Measurements from ENCODE around the gene HID1. TPM values are rescaled to one million over a fixed set of nuclear protein-coding genes. Genes with fewer than 3 reads are reported as not detected.
"Not testable (repeated sequence)": the region's sequence is repeated elsewhere in the genome, so short reads cannot be mapped to it uniquely, and the experiment has no call there.

HID1 gene
- total RNA-seq, 1 donor from 2014 or later = 11.2 TPM

DNA sequence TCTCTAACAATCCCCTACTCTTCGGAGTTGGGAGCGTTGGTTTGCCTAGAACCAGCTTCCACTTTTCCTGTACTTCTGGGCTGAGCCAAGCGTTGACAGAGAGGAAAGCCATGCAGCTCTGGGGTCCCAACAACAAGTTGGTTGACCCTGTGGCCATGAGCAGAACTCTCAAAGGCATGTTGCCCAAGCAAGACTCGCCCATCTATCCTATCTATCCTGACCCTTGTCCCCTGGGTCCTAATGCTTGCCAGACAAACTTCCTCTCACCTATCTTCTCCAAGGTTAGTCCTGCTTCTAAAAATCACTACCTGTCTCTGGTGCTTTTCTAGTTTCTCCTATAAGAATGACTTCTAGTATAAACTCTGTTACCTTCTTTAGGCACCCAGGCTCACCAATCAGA, 63.5 kb downstream of the HID1 start:
- ATAC-seq; intact Hi-C loops (cut with micrococcal nuclease); DNase-seq: not testable (repeated sequence)

DNA sequence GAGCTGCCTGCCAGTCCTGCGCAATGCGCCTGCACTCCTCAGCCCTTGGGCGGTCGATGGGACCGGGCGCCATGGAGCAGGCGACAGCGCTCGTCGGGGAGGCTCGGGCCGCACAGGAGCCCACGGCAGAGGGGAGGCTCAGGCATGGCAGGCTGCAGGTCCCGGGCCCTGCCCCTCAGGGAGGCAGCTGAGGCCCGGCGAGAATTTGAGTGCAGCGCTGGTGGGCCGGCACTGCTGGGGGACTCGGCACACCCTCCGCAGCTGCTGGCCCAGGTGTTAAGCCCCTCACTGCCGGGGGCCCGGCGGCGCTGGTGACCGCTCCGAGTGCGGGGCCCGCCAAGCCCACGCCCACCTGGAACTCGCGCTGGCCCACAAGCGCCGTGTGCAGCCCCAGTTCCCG, 65.5 kb downstream of the HID1 start:
- intact Hi-C loops (cut with micrococcal nuclease) = no loop called here
- no peak for DNase-seq

DNA sequence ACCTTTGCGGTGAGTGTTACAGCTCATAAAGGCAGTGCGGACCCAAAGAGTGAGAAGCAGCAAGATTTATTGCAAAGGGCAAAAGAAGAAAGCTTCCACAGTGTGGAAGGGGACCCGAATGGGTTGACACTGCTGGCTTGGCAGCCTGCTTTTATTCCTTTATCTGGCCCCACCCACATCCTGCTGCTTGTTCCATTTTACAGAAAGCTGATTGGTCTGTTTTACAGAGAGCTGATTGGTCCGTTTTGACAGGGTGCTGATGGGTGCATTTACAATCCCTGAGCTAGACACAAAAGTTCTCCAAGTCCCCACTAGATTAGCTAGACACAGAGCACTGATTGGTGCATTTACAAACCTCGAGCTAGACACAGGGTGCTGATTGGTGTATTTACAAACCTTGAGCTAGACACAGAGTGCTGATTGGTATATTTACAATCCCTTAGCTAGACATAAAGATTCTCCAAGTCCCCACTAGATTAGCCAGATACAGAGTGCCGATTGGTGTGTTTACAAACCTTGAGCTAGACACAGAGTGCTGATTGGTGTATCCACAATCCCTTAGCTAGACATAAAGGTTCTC, 66.3 kb downstream of the HID1 start:
- ATAC-seq; intact Hi-C loops (cut with micrococcal nuclease); DNase-seq: not testable (repeated sequence)

More for the DNA sequence above, 65.5 kb downstream of the HID1 start:
- no peak for ATAC-seq

DNA sequence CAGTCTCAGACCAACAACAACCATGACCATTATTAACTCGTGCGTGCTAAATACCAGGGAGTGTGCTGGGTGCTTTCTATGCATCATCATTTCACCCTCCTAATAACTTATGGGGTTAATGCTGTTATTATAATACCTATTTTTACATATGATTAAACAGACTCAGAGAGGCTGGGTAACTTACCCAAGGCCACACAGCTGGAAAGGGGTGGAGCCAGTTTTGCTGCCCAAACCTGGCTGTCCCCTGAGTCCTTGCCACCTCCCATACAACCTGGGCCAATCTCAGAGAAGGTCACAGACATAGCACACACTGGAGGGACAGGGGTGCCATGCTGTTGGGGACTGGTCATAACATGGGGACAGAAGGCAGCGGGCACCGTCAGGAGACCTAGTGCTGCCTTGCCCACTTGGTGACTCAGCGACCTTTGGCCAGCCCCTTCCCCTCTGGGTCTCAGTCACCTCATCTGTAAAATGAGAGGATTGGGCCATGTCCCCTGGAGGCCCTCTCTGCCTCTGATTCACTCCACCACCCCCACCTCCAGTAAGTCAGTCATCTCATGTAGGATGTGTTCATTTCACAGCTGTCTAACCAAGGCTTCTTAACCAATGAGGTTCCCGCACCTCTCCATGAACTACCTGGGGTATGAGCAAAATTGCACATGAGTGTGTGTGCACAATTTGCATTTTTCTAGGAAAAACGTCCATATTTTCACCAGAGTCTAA, 67.7 kb downstream of the HID1 start:
- no peak for DNase-seq
- intact Hi-C loops (cut with micrococcal nuclease) = no loop called here
- no peak for ATAC-seq

DNA sequence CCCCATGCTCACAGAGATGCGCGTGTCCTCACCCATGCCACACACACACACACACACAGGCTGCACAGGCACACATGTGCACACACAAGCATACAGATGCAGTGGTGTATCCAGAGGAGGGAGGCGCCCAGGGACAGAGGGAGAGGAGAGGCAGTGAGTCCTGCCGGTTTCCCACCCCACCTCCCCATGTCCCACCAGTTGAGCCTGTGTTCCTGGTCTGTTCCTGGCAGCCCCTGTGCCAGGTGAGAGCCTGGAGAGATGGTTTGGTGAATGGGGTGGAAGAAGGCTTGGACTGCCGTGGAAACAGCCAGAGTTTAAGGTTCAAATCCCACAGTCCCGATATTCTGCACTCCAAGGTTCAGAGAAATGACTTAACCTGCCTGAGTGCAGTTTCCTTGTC, 68.9 kb downstream of the HID1 start:
- ATAC-seq (no peak), DNase-seq (no peak)
- intact Hi-C loops (cut with micrococcal nuclease) = no loop called here

DNA sequence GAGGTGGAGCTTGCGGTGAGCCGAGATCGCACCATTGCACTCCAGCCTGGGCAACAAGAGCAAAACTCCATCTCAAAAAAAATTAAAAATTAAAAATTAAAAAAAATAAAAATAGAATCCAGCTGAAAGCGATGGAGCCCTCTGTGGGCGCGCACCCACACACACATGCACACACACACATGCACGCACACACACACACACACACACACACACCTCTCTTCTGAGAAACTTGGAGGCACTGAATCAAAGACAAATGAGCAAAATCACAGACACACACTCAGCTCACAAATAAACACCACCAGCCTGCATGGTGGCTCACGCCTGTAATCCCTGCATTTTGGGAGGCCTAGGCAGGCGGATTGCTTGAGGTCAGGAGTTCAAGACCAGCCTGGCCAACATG, 69.5 kb downstream of the HID1 start:
- DNase-seq = no peak
- no peak for ATAC-seq
- intact Hi-C loops (cut with micrococcal nuclease) = no loop called here

DNA sequence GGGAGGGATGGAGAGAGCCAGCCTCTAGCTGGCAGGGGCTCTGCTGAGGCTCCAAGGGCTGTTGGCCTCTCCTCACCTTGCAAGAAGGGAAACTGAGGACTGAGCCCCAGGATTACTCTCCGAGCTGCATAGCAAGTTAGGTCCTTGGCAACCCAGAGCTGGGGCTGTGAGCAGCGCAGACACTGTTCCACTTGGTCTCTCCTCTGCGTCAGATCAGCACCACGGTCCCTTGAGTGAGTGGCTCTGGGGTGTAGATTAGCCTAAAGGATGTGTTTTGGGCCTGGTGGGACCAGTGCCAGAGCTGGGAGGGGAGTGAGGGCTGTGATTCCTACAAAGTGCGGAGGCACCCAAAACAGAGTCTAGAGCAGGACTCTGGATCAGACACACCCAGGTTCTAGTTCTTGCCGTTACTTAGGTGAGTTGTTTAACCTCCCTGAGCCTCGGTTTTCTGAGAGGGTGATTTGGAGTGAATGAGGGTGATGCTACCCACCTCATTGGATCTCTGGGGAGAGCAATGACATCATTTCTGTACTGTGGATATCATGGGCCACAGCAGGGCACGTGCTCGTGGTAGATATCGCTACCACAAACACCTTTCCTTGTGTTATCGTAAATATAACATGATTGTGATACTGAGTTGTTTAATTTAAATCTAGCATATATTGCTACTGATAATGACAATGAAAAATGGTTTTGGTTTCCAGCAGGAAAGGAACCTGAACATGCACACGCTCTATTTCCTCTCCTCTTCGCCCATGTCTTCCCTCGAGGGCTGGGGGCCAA, 71.0 kb downstream of the HID1 start:
- no peak for ATAC-seq
- no peak for DNase-seq
- intact Hi-C loops (cut with micrococcal nuclease) = no loop called here

Other genes starting within 250 kb of the HID1 start
- gene RAB37, start 235.5 kb downstream of the HID1 start, total RNA-seq = 2.8 TPM
- gene NHERF1, start 224.1 kb downstream of the HID1 start, total RNA-seq = 16.0 TPM
- 21.1 TPM for gene NAT9, start 196.4 kb downstream of the HID1 start, total RNA-seq
- gene GRIN2C, start 112.9 kb downstream of the HID1 start, total RNA-seq = 0.52 TPM
- gene FDXR, start 99.8 kb downstream of the HID1 start, total RNA-seq = 4.5 TPM
- gene FADS6, start 79.1 kb downstream of the HID1 start, total RNA-seq = not detected
- not detected for gene USH1G, start 49.5 kb downstream of the HID1 start, total RNA-seq
- not detected for gene OTOP2, start 48.5 kb downstream of the HID1 start, total RNA-seq
- not detected for gene OTOP3, start 36.9 kb downstream of the HID1 start, total RNA-seq
- gene CDR2L, start 14.9 kb upstream of the HID1 start, total RNA-seq = 18.3 TPM
- 51.5 TPM for gene MRPL58, start 39.9 kb upstream of the HID1 start, total RNA-seq
- 937 TPM for gene ATP5PD, start 74.2 kb upstream of the HID1 start, total RNA-seq
- 24.1 TPM for gene KCTD2, start 74.5 kb upstream of the HID1 start, total RNA-seq
- 7.2 TPM for gene SLC16A5, start 115.2 kb upstream of the HID1 start, total RNA-seq
- gene ARMC7, start 137.2 kb upstream of the HID1 start, total RNA-seq = 6.0 TPM
- gene NT5C, start 159.0 kb upstream of the HID1 start, total RNA-seq = 25.5 TPM
- gene JPT1, start 181.8 kb upstream of the HID1 start, total RNA-seq = 14.0 TPM
- 221 TPM for gene SUMO2, start 210.2 kb upstream of the HID1 start, total RNA-seq
- gene NUP85, start 232.9 kb upstream of the HID1 start, total RNA-seq = 28.0 TPM